Forelimb muscle (tissue), 1 donor: ENCODE measurements around the gene SDC1. TPM values are rescaled to one million over a fixed set of nuclear protein-coding genes. Genes with fewer than 3 reads are reported as not detected.

Source experiments
- DNase-seq: peaks from one replicate; pipeline ENCODE4 v3.0.0-alpha.2; 2013; ENCODE audit warnings: low read depth
- polyA plus RNA-seq: library from polyadenylated mRNA; unstranded; fragments of 120-200 nt; gene quantifications from one replicate; pipeline ENCODE4 v1.2.1, GENCODE V29; 2013; ENCODE audit not compliant: insufficient read length

The SDC1 gene
- polyA plus RNA-seq, 1 donor, result 6.0 TPM

GRCh38 chr2:20227894-20228505, 3.1 kb upstream of the SDC1 start:
- DNase-seq, result no peak

- no peak for DNase-seq
Observed at GRCh38 chr2:20226152-20226545, 1.2 kb upstream of the SDC1 start.

- no peak for DNase-seq
Observed at GRCh38 chr2:20225294-20226151, 593 bp upstream of the SDC1 start.

- no peak for DNase-seq
Observed at GRCh38 chr2:20224164-20224715, 690 bp downstream of the SDC1 start.

GRCh38 chr2:20223407-20224163, 1.3 kb downstream of the SDC1 start:
- no peak for DNase-seq

GRCh38 chr2:20222769-20223406, 2.0 kb downstream of the SDC1 start:
- no peak for DNase-seq

- DNase-seq, result no peak
Observed at GRCh38 chr2:20222014-20222768, 2.7 kb downstream of the SDC1 start.

- no peak for DNase-seq
Observed at GRCh38 chr2:20221555-20221973, 3.4 kb downstream of the SDC1 start.

- DNase-seq, result no peak
Observed at GRCh38 chr2:20220806-20221554, 4.0 kb downstream of the SDC1 start.

- DNase-seq, result no peak
Observed at GRCh38 chr2:20219763-20220380, 5.1 kb downstream of the SDC1 start.

- no peak for DNase-seq
Observed at GRCh38 chr2:20218331-20219320, 6.3 kb downstream of the SDC1 start.

- DNase-seq, result no peak
Observed at GRCh38 chr2:20217041-20217970, 7.6 kb downstream of the SDC1 start.

GRCh38 chr2:20216130-20217025, 8.6 kb downstream of the SDC1 start:
- no peak for DNase-seq

GRCh38 chr2:20215183-20216040, 9.5 kb downstream of the SDC1 start:
- DNase-seq, result no peak

GRCh38 chr2:20214566-20215182, 10.3 kb downstream of the SDC1 start:
- DNase-seq, result no peak
